ENCODE measurements around the gene SEL1L3. TPM values are rescaled to one million over a fixed set of nuclear protein-coding genes. Genes with fewer than 3 reads are reported as not detected.

The SEL1L3 gene
- total RNA-seq, 1 donor from 2014 or later: 57.7 TPM

- no peak for DNase-seq (ENCODE audit: low read depth)
Observed at GRCh38 chr4:25852103-25852502, 10.7 kb downstream of the SEL1L3 start.

GRCh38 chr4:25847329-25847728 is 15.5 kb downstream of the SEL1L3 start:
- DNase-seq (ENCODE audit: low read depth): no peak

- no peak for DNase-seq (ENCODE audit: low read depth)
Observed at GRCh38 chr4:25845841-25846653, 16.7 kb downstream of the SEL1L3 start.

DNA sequence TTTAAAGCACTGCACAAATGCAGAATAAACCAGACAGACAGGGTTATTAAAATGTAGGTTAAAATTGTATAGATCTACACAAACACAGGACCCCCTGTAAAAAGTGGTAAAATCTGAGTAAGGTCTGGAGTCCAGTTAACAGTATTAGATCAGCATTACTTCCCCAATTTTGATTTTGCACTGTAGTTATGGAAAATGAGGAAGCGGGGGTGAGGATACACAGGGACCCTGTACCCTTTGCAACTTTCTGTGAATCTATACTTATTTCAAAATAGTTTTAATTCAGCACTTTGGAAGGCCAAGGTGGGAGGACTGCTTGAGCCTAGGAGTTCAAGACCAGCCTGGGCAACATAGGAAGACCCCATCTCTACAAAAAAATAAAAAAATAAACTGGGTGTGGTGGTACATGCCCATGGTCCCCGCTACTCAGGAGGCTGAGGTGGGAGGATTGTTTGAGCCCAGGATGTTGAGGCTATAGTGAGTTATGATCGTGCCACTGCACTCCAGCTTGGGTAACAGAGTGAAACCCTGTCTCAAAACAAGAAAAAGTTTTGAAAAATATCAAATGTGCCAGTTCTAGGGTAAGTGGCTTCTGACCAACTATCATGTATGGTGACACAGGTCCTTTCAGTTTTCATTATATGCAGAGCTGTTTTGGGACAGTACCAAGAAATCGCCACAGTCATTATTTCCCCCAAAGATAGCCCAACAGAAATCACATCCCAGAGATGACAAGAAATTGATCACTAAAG is 17.7 kb downstream of the SEL1L3 start:
- no peak for DNase-seq (ENCODE audit: low read depth)

DNA sequence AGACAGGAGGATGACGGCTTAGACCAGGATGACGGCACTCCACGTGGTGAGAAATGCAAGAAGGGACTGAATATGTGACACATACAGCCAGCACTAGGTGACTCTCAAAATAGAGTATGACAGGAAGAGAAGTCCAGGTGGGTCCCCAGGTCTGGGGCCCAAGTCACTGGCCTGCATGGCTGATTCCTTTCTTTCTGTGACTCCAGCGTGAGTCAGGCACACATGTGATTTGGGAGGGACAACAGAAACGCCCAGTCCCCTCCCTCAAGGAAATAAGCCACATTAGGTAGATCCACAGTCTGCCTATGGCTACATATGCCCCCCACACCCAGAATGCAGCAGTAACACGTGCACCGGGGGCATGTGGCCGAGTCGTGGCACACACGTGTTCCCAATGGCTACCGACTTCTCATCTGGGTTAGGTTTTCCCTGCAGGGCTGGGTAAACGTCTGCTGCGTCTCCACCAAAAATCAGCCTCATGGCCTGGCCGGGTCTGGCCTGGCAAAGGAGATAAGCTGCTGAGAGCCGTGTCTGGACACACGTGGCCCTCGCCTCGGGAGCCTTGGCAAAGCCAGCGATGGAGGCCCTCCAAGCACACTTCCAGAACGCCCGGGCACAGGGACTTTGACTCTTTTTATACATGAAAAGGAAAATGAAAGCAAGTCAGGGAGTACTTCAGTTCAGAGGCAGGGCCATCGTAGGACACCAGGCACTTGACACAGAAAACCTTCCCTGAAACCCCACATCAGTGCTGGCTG is 19.3 kb downstream of the SEL1L3 start:
- DNase-seq (ENCODE audit: low read depth): peak; percentile 26

GRCh38 chr4:25842229-25842845 is 20.5 kb downstream of the SEL1L3 start:
- DNase-seq (ENCODE audit: low read depth): no peak

GRCh38 chr4:25839687-25840086 is 23.1 kb downstream of the SEL1L3 start:
- DNase-seq (ENCODE audit: low read depth): no peak

DNA sequence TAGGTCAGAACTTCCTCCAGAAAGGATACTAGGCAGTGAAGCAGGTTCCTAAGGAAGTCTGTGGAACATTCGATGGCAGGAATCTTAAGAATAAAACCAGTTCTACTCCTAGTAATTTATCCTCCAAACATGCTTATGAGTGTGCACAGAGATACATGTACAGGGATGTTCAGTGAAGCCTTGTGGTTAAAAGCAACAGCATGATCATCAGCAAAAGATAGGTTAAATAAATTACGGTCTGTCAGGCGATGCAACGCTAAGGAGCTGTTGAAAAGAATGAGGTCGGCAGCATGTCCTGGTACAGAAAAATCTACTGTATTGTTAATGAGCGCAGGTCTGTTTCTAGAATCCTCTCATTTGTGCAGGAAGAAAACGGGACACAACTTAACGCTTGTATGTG is 23.6 kb downstream of the SEL1L3 start:
- no peak for DNase-seq (ENCODE audit: low read depth)

DNA sequence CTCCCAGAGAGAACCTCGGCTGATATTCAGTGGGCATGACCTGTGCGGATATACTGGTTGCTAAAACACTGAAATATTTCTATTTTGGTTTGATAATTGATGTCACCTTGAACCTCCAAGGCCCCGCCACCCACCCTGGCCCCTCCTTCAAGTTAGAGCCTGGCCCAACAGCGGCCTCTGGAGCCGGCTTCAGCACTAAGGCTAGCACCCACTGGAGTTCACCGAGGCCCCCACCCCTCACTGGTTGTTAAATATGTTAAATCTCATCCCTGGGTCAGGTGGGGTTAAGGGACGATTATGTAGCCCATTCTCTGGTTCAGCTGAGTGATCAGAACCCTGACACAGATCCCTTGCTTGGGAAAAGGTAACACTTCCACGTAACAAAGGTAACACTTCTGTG is 24.3 kb downstream of the SEL1L3 start:
- DNase-seq (ENCODE audit: low read depth): no peak

GRCh38 chr4:25837107-25837506 is 25.7 kb downstream of the SEL1L3 start:
- no peak for DNase-seq (ENCODE audit: low read depth)

DNA sequence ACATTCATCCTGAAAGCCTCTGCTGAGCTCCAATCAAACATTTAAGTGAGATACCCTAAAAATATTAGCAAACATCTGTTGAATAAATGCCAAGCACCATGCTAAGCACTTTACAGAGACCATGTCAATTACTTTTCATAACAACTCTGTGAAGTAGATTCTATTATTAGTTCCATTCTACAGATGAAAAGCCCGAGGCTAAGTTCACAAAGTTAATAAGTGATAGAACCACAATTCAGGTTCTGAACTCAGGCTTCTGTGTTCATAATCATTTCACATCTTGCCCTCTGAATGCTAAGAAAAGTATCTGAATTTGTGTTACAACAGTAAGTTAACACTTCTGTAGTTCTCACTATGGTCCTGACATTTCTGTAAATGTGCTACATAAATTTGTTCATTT is 27.4 kb downstream of the SEL1L3 start:
- DNase-seq (ENCODE audit: low read depth): no peak

GRCh38 chr4:25834411-25835107 is 28.2 kb downstream of the SEL1L3 start:
- no peak for DNase-seq (ENCODE audit: low read depth)

DNA sequence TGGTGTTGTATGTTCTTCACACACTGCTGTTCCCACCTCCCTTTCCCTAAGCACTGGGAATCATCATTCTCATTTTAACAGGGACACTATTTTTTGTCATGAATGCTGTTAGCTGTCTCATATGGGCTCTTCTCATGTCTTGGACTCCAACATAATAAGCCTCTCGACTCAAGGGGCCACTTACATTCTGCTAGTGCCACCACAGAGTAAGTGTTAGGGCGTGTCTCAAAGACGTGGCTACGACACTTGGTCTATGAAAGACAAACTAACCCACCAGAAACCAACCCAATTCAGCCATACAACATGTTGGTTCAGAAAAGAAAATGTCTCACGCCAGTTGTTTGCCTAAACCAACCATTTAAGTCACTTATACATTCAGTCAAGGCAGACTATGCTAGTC is 32.2 kb downstream of the SEL1L3 start:
- no peak for DNase-seq (ENCODE audit: low read depth)

GRCh38 chr4:25827897-25828296 is 34.9 kb downstream of the SEL1L3 start:
- DNase-seq (ENCODE audit: low read depth): no peak

DNA sequence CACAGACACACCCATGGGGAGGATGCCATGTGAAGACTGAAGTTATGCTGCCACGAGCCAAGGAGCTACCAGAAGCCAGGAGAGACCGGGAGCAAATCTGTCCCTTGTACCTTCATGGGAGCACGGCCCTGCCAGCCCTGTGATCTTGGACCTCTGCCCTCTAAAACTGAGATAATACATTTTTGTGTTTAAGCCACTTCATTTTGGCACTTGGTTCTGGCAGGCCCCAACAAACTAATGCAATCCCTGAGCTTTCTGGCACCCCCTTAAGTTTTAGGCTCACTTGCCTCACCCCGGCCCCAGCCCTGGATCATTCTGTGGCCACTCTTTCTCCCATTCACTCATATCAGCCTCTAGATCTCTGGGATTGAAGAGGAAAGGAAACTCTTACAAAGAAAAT is 35.4 kb downstream of the SEL1L3 start:
- no peak for DNase-seq (ENCODE audit: low read depth)

GRCh38 chr4:25826074-25826752 is 36.6 kb downstream of the SEL1L3 start:
- no peak for DNase-seq (ENCODE audit: low read depth)

DNA sequence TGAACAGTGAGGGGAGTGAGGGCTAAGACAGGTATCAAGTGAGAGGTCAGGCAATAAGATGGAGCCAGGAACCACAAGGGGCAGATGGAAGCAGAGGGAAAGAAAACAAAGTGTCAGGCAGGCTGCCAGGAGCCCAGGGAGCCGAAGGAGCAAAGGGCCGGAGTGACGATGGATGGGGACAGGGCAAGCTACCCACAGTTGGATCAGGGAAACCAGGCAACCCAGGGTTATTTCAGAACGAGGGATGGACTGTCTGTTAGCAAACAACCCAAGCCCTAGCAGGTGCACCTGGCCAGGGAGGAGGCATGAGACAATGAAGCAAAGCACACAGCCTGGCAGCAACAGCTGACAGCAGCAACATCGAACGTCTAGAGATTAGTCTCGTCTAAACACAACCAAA is 39.2 kb downstream of the SEL1L3 start:
- DNase-seq (ENCODE audit: low read depth): no peak

- DNase-seq (ENCODE audit: low read depth): no peak
Observed at GRCh38 chr4:25821899-25822298, 40.9 kb downstream of the SEL1L3 start.

DNA sequence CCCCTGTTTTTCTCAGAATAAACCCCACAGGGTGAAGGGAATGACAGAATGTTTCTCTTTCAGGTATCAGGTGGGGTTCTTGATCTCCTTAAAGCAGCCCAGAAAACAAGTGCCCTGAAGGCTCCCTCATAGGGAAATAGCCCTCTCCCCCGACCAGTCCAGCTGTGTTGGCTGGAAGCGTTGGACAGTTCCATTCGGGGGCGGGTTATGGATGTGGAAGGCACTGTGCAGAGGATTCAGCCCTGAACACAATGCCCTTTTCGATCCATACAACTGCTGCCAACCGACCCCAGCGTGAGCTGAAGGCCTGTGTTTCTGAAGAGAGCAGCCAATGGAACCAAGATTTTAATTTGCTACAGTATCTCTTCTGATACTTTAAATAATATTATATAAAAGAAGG is 41.5 kb downstream of the SEL1L3 start:
- no peak for DNase-seq (ENCODE audit: low read depth)

GRCh38 chr4:25818876-25819275 is 43.9 kb downstream of the SEL1L3 start:
- no peak for DNase-seq (ENCODE audit: low read depth)

- DNase-seq (ENCODE audit: low read depth): no peak
Observed at GRCh38 chr4:25818371-25818871, 44.4 kb downstream of the SEL1L3 start.

Data from renal cortical epithelial cell (primary cell).